ENCODE measurements around the gene CCDC167. TPM values are rescaled to one million over a fixed set of nuclear protein-coding genes. Genes with fewer than 3 reads are reported as not detected.
"Not testable (repeated sequence)": the region's sequence is repeated elsewhere in the genome, so short reads cannot be mapped to it uniquely, and the experiment has no call there.

CCDC167 gene
- total RNA-seq, 1 donor from 2014 or later = 24.0 TPM

- no peak overlapping the region for H3K9ac ChIP-seq (ENCODE audit: low read length)
- no peaks in the 10 kb centered on the region for H3K9me3 Mint-ChIP-seq (ENCODE audit: unreplicated experiment)
- peaks cover 22% of the 10 kb centered on the region for H3K4me1 ChIP-seq (ENCODE audit: insufficient read depth, low read length)
- no peak for FAIRE-seq
- TF ChIP-seq CTCF (IDR thresholded peaks at IDR 0.05; ENCODE audit: insufficient read depth, low read depth, low read length) = no peak
- no peak overlapping the region for H3K4me2 ChIP-seq (ENCODE audit: low read length)
- DNase-seq (ENCODE audit: low read depth) = no peak
- H3K27ac Mint-ChIP-seq (ENCODE audit: unreplicated experiment) = no peak overlapping the region
- no peaks in the 10 kb centered on the region for H4K20me1 ChIP-seq (ENCODE audit: insufficient read depth, low read length)
- H3K79me2 ChIP-seq (ENCODE audit: insufficient read depth, low read length) = no peaks in the 10 kb centered on the region
- H3K4me3 ChIP-seq (ENCODE audit: insufficient read depth, low read depth, low read length) = no peak overlapping the region
- H3K4me1 Mint-ChIP-seq (ENCODE audit: low read depth, unreplicated experiment) = no peaks in the 10 kb centered on the region
- H3K4me3 Mint-ChIP-seq (ENCODE audit: unreplicated experiment) = no peak overlapping the region
- no peaks in the 10 kb centered on the region for H3K9me3 ChIP-seq (ENCODE audit: insufficient read depth, low read depth, low read length)
- H3K27ac ChIP-seq (ENCODE audit: low read depth, low read length) = no peak overlapping the region
- H3K36me3 Mint-ChIP-seq (ENCODE audit: low read depth, unreplicated experiment) = peaks cover 49% of the 10 kb centered on the region
- no peaks in the 10 kb centered on the region for H3K27me3 ChIP-seq (ENCODE audit: insufficient read depth, low read length)
- H3K27me3 Mint-ChIP-seq (ENCODE audit: low read depth, unreplicated experiment) = no peaks in the 10 kb centered on the region
- H2AFZ ChIP-seq (ENCODE audit: low read depth, low read length) = no peak overlapping the region
- H3K36me3 ChIP-seq (ENCODE audit: insufficient read depth, low read length) = peaks cover 13% of the 10 kb centered on the region
These were observed 47.2 kb downstream of the CCDC167 start for GRCh38 chr6:37452522-37452921.

GRCh38 chr6:37451441-37452193 is 48.1 kb downstream of the CCDC167 start:
- peaks cover 13% of the 10 kb centered on the region for H3K4me1 ChIP-seq (ENCODE audit: insufficient read depth, low read length)
- DNase-seq (ENCODE audit: low read depth) (no peak), FAIRE-seq (no peak)
- no peak overlapping the region for H2AFZ ChIP-seq (ENCODE audit: low read depth, low read length)
- Mint-ChIP-seq H3K9me3 (ENCODE audit: unreplicated experiment) (no peaks in the 10 kb centered on the region), H3K4me1 (ENCODE audit: low read depth, unreplicated experiment) (no peaks in the 10 kb centered on the region), H3K36me3 (ENCODE audit: low read depth, unreplicated experiment) (peaks cover 46% of the 10 kb centered on the region), H3K27me3 (ENCODE audit: low read depth, unreplicated experiment) (no peaks in the 10 kb centered on the region), H3K4me3 (ENCODE audit: unreplicated experiment) (no peak overlapping the region), H3K27ac (ENCODE audit: unreplicated experiment) (no peak overlapping the region)
- no peak overlapping the region for H3K4me2 ChIP-seq (ENCODE audit: low read length)
- no peaks in the 10 kb centered on the region for H3K79me2 ChIP-seq (ENCODE audit: insufficient read depth, low read length)
- no peaks in the 10 kb centered on the region for H4K20me1 ChIP-seq (ENCODE audit: insufficient read depth, low read length)
- peaks cover 20% of the 10 kb centered on the region for H3K36me3 ChIP-seq (ENCODE audit: insufficient read depth, low read length)
- H3K9ac ChIP-seq (ENCODE audit: low read length) = no peak overlapping the region
- no peak overlapping the region for H3K27ac ChIP-seq (ENCODE audit: low read depth, low read length)
- TF ChIP-seq EZH2 (IDR thresholded peaks at IDR 0.05; ENCODE audit: insufficient read depth, low read length) (no peak), CTCF (IDR thresholded peaks at IDR 0.05; ENCODE audit: insufficient read depth, low read depth, low read length) (no peak)
- no peak overlapping the region for H3K4me3 ChIP-seq (ENCODE audit: insufficient read depth, low read depth, low read length)
- H3K9me3 ChIP-seq (ENCODE audit: insufficient read depth, low read depth, low read length) = no peaks in the 10 kb centered on the region
- no peaks in the 10 kb centered on the region for H3K27me3 ChIP-seq (ENCODE audit: insufficient read depth, low read length)

- no peak for FAIRE-seq
- Histone ChIP-seq H3K79me2 (ENCODE audit: insufficient read depth, low read length) (no peaks in the 10 kb centered on the region), H3K27ac (ENCODE audit: low read depth, low read length) (no peak overlapping the region), H3K9ac (ENCODE audit: low read length) (no peak overlapping the region), H3K27me3 (ENCODE audit: insufficient read depth, low read length) (no peaks in the 10 kb centered on the region), H4K20me1 (ENCODE audit: insufficient read depth, low read length) (no peaks in the 10 kb centered on the region), H3K4me2 (ENCODE audit: low read length) (no peak overlapping the region), H3K9me3 (ENCODE audit: insufficient read depth, low read depth, low read length) (no peaks in the 10 kb centered on the region), H3K4me1 (ENCODE audit: insufficient read depth, low read length) (no peaks in the 10 kb centered on the region), H3K4me3 (ENCODE audit: insufficient read depth, low read depth, low read length) (no peak overlapping the region), H3K36me3 (ENCODE audit: insufficient read depth, low read length) (peaks cover 30% of the 10 kb centered on the region), H2AFZ (ENCODE audit: low read depth, low read length) (no peak overlapping the region)
- Mint-ChIP-seq H3K4me3 (ENCODE audit: unreplicated experiment) (no peak overlapping the region), H3K9me3 (ENCODE audit: unreplicated experiment) (no peaks in the 10 kb centered on the region), H3K27me3 (ENCODE audit: low read depth, unreplicated experiment) (no peaks in the 10 kb centered on the region), H3K36me3 (ENCODE audit: low read depth, unreplicated experiment) (peaks cover 43% of the 10 kb centered on the region), H3K27ac (ENCODE audit: unreplicated experiment) (no peak overlapping the region), H3K4me1 (ENCODE audit: low read depth, unreplicated experiment) (no peaks in the 10 kb centered on the region)
- no peak for TF ChIP-seq CTCF (IDR thresholded peaks at IDR 0.05; ENCODE audit: insufficient read depth, low read depth, low read length)
- no peak for TF ChIP-seq EZH2 (IDR thresholded peaks at IDR 0.05; ENCODE audit: insufficient read depth, low read length)
- no peak for DNase-seq (ENCODE audit: low read depth)
These were observed 49.7 kb downstream of the CCDC167 start for GRCh38 chr6:37449984-37450383.

- H3K27me3 ChIP-seq (ENCODE audit: insufficient read depth, low read length); H3K9ac ChIP-seq (ENCODE audit: low read length); FAIRE-seq; H3K9me3 Mint-ChIP-seq (ENCODE audit: unreplicated experiment); H3K4me3 ChIP-seq (ENCODE audit: insufficient read depth, low read depth, low read length); H3K4me1 Mint-ChIP-seq (ENCODE audit: low read depth, unreplicated experiment); H3K9me3 ChIP-seq (ENCODE audit: insufficient read depth, low read depth, low read length); DNase-seq (ENCODE audit: low read depth); H3K79me2 ChIP-seq (ENCODE audit: insufficient read depth, low read length); H3K27ac ChIP-seq (ENCODE audit: low read depth, low read length); H3K4me2 ChIP-seq (ENCODE audit: low read length); H3K27me3 Mint-ChIP-seq (ENCODE audit: low read depth, unreplicated experiment); H3K4me1 ChIP-seq (ENCODE audit: insufficient read depth, low read length); H3K27ac Mint-ChIP-seq (ENCODE audit: unreplicated experiment); H3K4me3 Mint-ChIP-seq (ENCODE audit: unreplicated experiment); H2AFZ ChIP-seq (ENCODE audit: low read depth, low read length): not testable (repeated sequence)
- H3K36me3 Mint-ChIP-seq (ENCODE audit: low read depth, unreplicated experiment) = peaks cover 16% of the 10 kb centered on the region
- Histone ChIP-seq H3K36me3 (ENCODE audit: insufficient read depth, low read length) (peaks cover 26% of the 10 kb centered on the region), H4K20me1 (ENCODE audit: insufficient read depth, low read length) (peaks cover 21% of the 10 kb centered on the region)
These were observed 56.5 kb downstream of the CCDC167 start for GRCh38 chr6:37443216-37443542.
